Testis (tissue), 2 donors: ENCODE data around the gene EIF3K.

Experiments used
- POLR2A ChIP-seq: fragments of 450-650 bp; IDR thresholded peaks from one replicate; pipeline ENCODE4 v1.6.1; 2017; ENCODE audit warnings: antibody characterized with exemption, mild to moderate bottlenecking, moderate library complexity
- TF ChIP-seq, protein P1 (sequence below), 3 experiments: fragments of 450-650 bp in 2 of 3; fragments of 200-600 bp in 1 of 3; sonication (generic) in 1 of 3; IDR thresholded peaks; one replicate each; pipeline ENCODE4 v1.5.1; 2016 to 2019; ENCODE audit warnings: antibody characterized with exemption in 3 of 3, mild to moderate bottlenecking in 2 of 3, moderate library complexity in 1 of 3

DNA sequence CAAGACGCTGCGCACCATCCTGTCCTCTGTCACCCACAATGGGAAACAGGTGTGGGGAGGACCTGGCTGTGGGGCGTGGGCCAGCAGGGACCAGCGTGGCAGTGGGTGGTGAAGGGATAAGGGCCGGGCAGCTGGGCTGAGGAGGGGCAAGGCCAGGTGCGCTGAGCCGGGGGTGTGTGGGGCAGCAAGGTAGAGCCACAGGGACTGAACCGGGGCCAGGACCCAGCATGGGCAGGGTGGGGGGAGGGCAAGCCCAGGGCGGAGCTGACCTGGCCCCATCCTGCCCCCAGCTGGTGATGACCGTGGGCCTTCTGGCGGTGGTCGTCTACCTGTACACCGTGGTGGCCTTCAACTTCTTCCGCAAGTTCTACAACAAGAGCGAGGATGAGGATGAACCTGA lies 38.9 kb upstream of the EIF3K start:
- TF ChIP-seq, protein P1, sequence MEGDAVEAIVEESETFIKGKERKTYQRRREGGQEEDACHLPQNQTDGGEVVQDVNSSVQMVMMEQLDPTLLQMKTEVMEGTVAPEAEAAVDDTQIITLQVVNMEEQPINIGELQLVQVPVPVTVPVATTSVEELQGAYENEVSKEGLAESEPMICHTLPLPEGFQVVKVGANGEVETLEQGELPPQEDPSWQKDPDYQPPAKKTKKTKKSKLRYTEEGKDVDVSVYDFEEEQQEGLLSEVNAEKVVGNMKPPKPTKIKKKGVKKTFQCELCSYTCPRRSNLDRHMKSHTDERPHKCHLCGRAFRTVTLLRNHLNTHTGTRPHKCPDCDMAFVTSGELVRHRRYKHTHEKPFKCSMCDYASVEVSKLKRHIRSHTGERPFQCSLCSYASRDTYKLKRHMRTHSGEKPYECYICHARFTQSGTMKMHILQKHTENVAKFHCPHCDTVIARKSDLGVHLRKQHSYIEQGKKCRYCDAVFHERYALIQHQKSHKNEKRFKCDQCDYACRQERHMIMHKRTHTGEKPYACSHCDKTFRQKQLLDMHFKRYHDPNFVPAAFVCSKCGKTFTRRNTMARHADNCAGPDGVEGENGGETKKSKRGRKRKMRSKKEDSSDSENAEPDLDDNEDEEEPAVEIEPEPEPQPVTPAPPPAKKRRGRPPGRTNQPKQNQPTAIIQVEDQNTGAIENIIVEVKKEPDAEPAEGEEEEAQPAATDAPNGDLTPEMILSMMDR (IDR thresholded peaks at IDR 0.05), result no peak
- no peak for TF ChIP-seq POLR2A
